Spinal cord (tissue), 10 donors: ENCODE measurements around the gene KCNN3. TPM values are rescaled to one million over a fixed set of nuclear protein-coding genes. Genes with fewer than 3 reads are reported as not detected.

Experiments used
- DNase-seq, 6 donors: peaks; one replicate each; pipeline versions ENCODE4 v3.0.0 to v3.0.0-alpha.2; 2013 to 2015; ENCODE audit warnings: low spot score in 6 of 6, low read depth in 4 of 6
- H3K27ac ChIP-seq: one replicate; pipeline ENCODE4 v1.5.1; 2013; ENCODE audit warnings: low read depth, low read length, control low read depth
- H3K27me3 ChIP-seq: one replicate; pipeline ENCODE4 v1.6.1; 2013; ENCODE audit warnings: low read length; ENCODE audit not compliant: control insufficient read depth, insufficient read depth
- H3K36me3 ChIP-seq: one replicate; pipeline ENCODE4 v1.6.1; 2013; ENCODE audit warnings: low read length; ENCODE audit not compliant: control insufficient read depth, insufficient read depth
- H3K4me1 ChIP-seq: one replicate; pipeline ENCODE4 v1.6.1; 2013; ENCODE audit warnings: low read length; ENCODE audit not compliant: control insufficient read depth, insufficient read depth
- H3K4me3 ChIP-seq: one replicate; pipeline ENCODE4 v1.5.1; 2013; ENCODE audit warnings: low read depth, low read length, control low read depth
- H3K9me3 ChIP-seq: one replicate; pipeline ENCODE4 v1.6.1; 2013; ENCODE audit warnings: low read length; ENCODE audit not compliant: control insufficient read depth, insufficient read depth
- WGBS: methylation state at CpG from one replicate; pipeline ENCODE4 v1.1.5; 2013; ENCODE audit warnings: missing lambda C conversion rate; ENCODE audit not compliant: insufficient coverage; 5-methylcytosine and 5-hydroxymethylcytosine counted together
- polyA plus RNA-seq, 2 donors: library from polyadenylated mRNA; unstranded; fragments of 120-200 nt; gene quantifications; one replicate each; pipeline ENCODE4 v1.2.1, GENCODE V29; 2013; ENCODE audit not compliant: insufficient read length in 2 of 2
- total RNA-seq, 2 donors: library from RNA; depleted of rRNA in 1 of 2; stranded (reverse); fragments of 120-200 nt in 1 of 2; fragments of >200 nt in 1 of 2; gene quantifications; one replicate each; pipeline versions ENCODE4 v1.2.3 to v1.2.4, GENCODE V29; 2013 to 2014
- donor health status: healthy.

KCNN3 gene
- total and polyA plus RNA-seq, 4 donors, result 9.6 to 24.8 (median 16.4) TPM

GRCh38 chr1:154856049-154856448, 14.0 kb downstream of the KCNN3 start:
- no peaks in the 10 kb centered on the region for H3K9me3 ChIP-seq
- H3K36me3 ChIP-seq, result peaks cover 12% of the 10 kb centered on the region
- H3K4me1 ChIP-seq, result peaks cover 49% of the 10 kb centered on the region
- 14% methylated on average over 9 of the region's 10 CpGs for WGBS
- H3K27ac ChIP-seq, result no peak overlapping the region
- H3K27me3 ChIP-seq, result peaks cover 2% of the 10 kb centered on the region
- H3K4me3 ChIP-seq, result no peak overlapping the region
- DNase-seq, result peak in 2 of 6 donors; percentile 86 to 96

DNA sequence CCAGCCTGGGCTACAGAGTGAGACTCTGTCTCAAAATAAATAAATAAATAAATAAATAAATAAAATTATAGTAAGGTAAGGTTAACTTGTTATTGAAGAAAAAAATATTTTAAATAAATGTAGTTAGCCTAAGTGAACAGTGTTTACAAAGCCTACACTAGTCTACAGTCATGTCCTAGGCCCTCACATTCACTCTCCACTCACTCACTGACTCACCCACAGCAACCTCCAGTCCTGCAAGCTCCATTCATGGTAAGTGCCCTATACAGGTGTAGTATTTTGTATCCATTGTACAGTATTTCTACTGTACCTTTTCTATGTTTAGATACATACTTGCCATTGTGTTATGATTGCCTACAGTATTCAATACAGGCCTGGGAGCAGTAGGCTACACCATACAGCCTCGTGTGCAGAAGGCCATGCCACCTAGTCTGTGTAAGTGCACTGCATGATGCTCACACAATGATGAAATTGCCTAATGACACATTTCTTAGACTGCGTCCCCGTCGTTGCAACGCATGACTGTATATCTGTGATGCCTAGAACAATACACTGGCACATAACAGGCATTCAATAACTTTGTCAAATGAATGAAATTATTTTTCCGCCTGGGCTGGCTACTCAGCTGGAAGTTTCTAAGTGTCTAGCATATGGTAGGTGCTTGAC, 14.8 kb downstream of the KCNN3 start:
- Histone ChIP-seq H3K36me3 (peaks cover 9% of the 10 kb centered on the region), H3K4me3 (no peak overlapping the region), H3K9me3 (no peaks in the 10 kb centered on the region), H3K27me3 (peaks cover 2% of the 10 kb centered on the region), H3K4me1 (peaks cover 48% of the 10 kb centered on the region), H3K27ac (no peak overlapping the region)
- DNase-seq, result no peak
- 30% methylated on average over 4 of the region's 6 CpGs for WGBS

DNA sequence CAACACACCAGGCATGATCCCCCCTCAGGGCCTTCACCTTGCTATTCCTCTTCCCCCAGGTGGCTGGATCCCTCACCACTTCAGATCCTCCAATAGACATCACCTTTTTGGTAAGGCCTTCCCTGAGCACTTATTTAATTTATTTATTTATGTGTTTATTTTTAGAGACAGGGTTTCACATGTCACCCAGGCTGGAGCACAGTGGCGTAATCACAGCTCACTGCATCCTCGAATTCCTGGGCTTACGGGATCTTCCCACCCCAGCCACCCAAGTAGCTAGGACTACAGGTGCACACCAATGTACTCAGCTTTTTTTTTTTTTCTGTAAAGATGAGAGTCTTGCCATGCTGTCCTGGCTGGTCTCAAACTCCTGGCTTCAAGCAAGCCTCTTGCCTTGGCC, 17.2 kb downstream of the KCNN3 start:
- Histone ChIP-seq H3K4me3 (no peak overlapping the region), H3K36me3 (peaks cover 2% of the 10 kb centered on the region), H3K4me1 (peaks cover 48% of the 10 kb centered on the region), H3K9me3 (no peaks in the 10 kb centered on the region), H3K27ac (no peak overlapping the region), H3K27me3 (peaks cover 7% of the 10 kb centered on the region)
- WGBS, result no CpG with 5 or more reads among the region's 3 CpGs
- DNase-seq, result no peak

DNA sequence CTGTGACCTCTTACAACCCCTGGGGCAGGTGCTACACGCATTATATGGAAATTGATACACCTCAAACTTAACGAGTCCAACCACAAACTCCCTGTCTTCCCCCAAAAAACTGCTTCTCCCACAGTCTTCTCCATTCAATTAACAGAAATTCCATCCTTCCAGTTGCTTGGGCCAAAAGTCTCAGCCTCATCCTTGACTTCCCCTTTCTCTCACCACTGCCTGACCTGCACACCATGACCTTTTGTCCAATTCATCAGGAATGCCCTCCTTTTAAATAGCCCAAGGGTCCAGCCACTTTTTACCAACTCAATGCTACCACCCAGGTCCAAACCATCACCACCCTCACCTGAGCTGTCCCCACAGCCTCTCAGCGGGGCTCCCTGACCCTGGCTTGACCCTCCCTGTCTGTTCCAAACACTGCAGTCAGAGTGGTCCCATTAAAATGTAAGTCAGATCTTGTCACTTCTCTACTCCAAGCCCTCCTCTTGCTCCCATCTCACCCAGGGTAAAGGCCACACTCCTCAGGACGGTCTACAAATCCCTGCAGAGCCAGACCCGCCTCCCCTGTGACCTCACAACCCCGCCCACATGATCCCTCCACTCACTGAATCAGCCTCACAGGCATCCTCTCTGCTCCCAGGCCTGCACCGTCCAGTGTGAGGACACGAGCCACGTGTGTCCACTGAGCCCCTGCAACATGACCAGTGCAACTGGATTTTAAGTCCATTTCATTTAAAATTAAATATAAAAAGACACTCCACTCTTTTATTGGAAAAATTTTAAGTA, 18.5 kb downstream of the KCNN3 start:
- H3K36me3 ChIP-seq, result no peaks in the 10 kb centered on the region
- no peak for DNase-seq
- no peak overlapping the region for H3K4me3 ChIP-seq
- 61% methylated on average over 9 of the region's 9 CpGs for WGBS
- no peak overlapping the region for H3K27ac ChIP-seq
- no peaks in the 10 kb centered on the region for H3K9me3 ChIP-seq
- H3K4me1 ChIP-seq, result peaks cover 51% of the 10 kb centered on the region
- H3K27me3 ChIP-seq, result peaks cover 7% of the 10 kb centered on the region

GRCh38 chr1:154849645-154850131, 20.4 kb downstream of the KCNN3 start:
- peaks cover 7% of the 10 kb centered on the region for H3K27me3 ChIP-seq
- H3K4me1 ChIP-seq, result peaks cover 58% of the 10 kb centered on the region
- H3K36me3 ChIP-seq, result no peaks in the 10 kb centered on the region
- no peak overlapping the region for H3K27ac ChIP-seq
- WGBS, result 64% methylated on average over 4 of the region's 6 CpGs
- no peak overlapping the region for H3K4me3 ChIP-seq
- no peak for DNase-seq
- no peaks in the 10 kb centered on the region for H3K9me3 ChIP-seq

GRCh38 chr1:154848983-154849382, 21.1 kb downstream of the KCNN3 start:
- Histone ChIP-seq H3K4me3 (no peak overlapping the region), H3K36me3 (no peaks in the 10 kb centered on the region), H3K27ac (no peak overlapping the region), H3K4me1 (peaks cover 65% of the 10 kb centered on the region), H3K27me3 (peaks cover 8% of the 10 kb centered on the region), H3K9me3 (no peaks in the 10 kb centered on the region)
- WGBS, result 57% methylated on average over 4 of the region's 4 CpGs
- DNase-seq, result peak in 1 of 6 donors; percentile 63

GRCh38 chr1:154847891-154848290, 22.2 kb downstream of the KCNN3 start:
- peaks cover 76% of the 10 kb centered on the region for H3K4me1 ChIP-seq
- no peaks in the 10 kb centered on the region for H3K9me3 ChIP-seq
- H3K27me3 ChIP-seq, result peaks cover 10% of the 10 kb centered on the region
- no peaks in the 10 kb centered on the region for H3K36me3 ChIP-seq
- H3K4me3 ChIP-seq, result no peak overlapping the region
- DNase-seq, result peak in 2 of 6 donors; percentile 89 to 97
- no peak overlapping the region for H3K27ac ChIP-seq
- 26% methylated on average over 13 of the region's 13 CpGs for WGBS

GRCh38 chr1:154846565-154847442, 23.3 kb downstream of the KCNN3 start:
- Histone ChIP-seq H3K4me1 (peaks cover 86% of the 10 kb centered on the region), H3K9me3 (no peaks in the 10 kb centered on the region), H3K4me3 (no peak overlapping the region), H3K27me3 (peaks cover 8% of the 10 kb centered on the region), H3K27ac (peak overlapping the region; percentile 36), H3K36me3 (peaks cover 4% of the 10 kb centered on the region)
- DNase-seq, result peak in 1 of 6 donors; percentile 62
- 37% methylated on average over 18 of the region's 19 CpGs for WGBS

DNA sequence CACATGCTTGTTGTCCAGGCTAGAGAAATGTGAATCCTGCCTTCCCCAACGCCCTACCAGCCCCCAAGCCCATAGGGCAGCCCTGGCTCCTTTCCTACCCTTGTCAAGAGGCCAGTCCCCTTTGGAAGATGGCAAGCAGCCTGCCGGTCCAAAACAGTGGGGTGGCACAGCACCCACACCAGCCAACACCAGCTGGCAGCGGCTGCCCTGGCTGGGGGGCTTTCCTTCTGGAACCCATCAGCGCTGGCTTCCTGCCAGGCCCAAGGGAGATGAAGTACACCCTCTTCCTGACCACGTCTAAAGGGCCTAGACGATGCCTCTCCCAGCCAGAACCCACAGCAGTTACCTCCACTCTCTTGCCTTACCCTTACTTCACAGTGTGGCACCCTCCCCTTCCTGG, 24.2 kb downstream of the KCNN3 start:
- Histone ChIP-seq H3K36me3 (peaks cover 6% of the 10 kb centered on the region), H3K4me3 (no peak overlapping the region), H3K4me1 (peaks cover 91% of the 10 kb centered on the region), H3K27ac (peak overlapping the region; percentile 16), H3K27me3 (peaks cover 8% of the 10 kb centered on the region), H3K9me3 (no peaks in the 10 kb centered on the region)
- 30% methylated on average over 6 of the region's 6 CpGs for WGBS
- DNase-seq, result peak in 2 of 6 donors; percentile 65 to 89
